ENCODE measurements around the gene CDH12.

DNA sequence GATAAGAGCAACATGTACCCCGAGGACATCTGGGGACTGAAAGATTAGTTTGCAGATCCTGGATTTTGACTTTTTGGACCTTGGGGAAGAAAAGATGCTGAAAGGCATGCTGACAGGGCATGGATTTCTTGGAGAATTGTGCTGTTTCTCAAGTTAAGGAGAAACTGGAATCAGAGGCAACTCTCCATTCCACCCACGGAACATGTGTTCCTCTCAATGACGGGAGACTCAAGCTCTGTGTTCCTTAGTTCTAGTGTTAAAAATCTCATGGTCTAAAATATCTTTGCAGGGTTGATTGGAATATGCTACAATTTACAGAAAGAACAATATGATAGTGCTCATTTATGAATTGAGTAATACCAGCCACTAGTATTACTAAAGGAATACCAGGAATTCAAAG lies 34.4 kb upstream of the CDH12 start:
- no peak for TF ChIP-seq POLR2A (IDR thresholded peaks at IDR 0.05; ENCODE audit: low read length)
- no peak for TF ChIP-seq GATA1 (IDR thresholded peaks at IDR 0.05; ENCODE audit: low read depth, low read length)

All from erythroblast (primary cell).